B cell (primary cell): ENCODE measurements around the gene FADS1. TPM values are rescaled to one million over a fixed set of nuclear protein-coding genes. Genes with fewer than 3 reads are reported as not detected.

Experiments
- ATAC-seq: fragments of 200-7000 bp; cut with Tn5 transposase; one replicate; pipeline ENCODE4 v1.10.0; 2021; ENCODE audit warnings: low read depth, mild to moderate bottlenecking, moderate number of reproducible peaks, moderate library complexity
- CTCF ChIA-PET: fragments of 350-600 bp; sonication (Branson Sonifier 250); formaldehyde crosslinking; loops from one replicate; lab custom pipeline; 2021; ENCODE audit warnings: antibody characterized with exemption, inconsistent platforms; lab: Charles Lee
- POLR2A ChIA-PET: fragments of 350-600 bp; sonication (Branson Sonifier 250); formaldehyde crosslinking; loops from one replicate; lab custom pipeline; 2021; ENCODE audit warnings: antibody characterized with exemption; lab: Charles Lee
- DNase-seq: peaks from one replicate; pipeline ENCODE4 v3.0.0; 2013
- H2AFZ ChIP-seq: 2 replicates; pipeline ENCODE4 v1.6.1; 2012; ENCODE audit warnings: mild to moderate bottlenecking, low read depth, low read length; ENCODE audit not compliant: insufficient read depth, poor library complexity, severe bottlenecking
- H3K27ac ChIP-seq, 2 donors: 1 replicate in 1 of 2; 2 replicates in 1 of 2; pipeline ENCODE4 v1.5.1; 2012 to 2013; ENCODE audit warnings: low read length in 2 of 2, mild to moderate bottlenecking in 2 of 2, moderate library complexity in 1 of 2
- H3K27me3 ChIP-seq, 4 experiments: fragments of 200-600 bp in 1 of 4; sonication (generic) in 1 of 4; replicated peaks in 1 of 4; 1 replicate in 2 of 4; 2 replicates in 2 of 4; pipeline versions ENCODE4 v1.6.1 to v1.7.0; 2013 to 2016; ENCODE audit warnings: low read length in 3 of 4, mild to moderate bottlenecking in 2 of 4, mixed read lengths in 1 of 4, moderate library complexity in 1 of 4; ENCODE audit not compliant: insufficient read depth in 4 of 4, control insufficient read depth in 3 of 4; ENCODE audit errors: control extremely low read depth in 1 of 4
- H3K36me3 ChIP-seq, 2 experiments: replicated peaks in 1 of 2; 1 replicate in 1 of 2; 2 replicates in 1 of 2; pipeline versions ENCODE4 v1.6.1 to v1.7.1; 2013; ENCODE audit warnings: low read length in 1 of 2; ENCODE audit not compliant: insufficient read depth in 2 of 2, control insufficient read depth in 1 of 2; ENCODE audit errors: control extremely low read depth in 1 of 2, extremely low read depth in 1 of 2
- H3K4me1 ChIP-seq, 2 donors: fragments of 200-600 bp in 1 of 2; sonication (generic) in 1 of 2; 1 replicate in 1 of 2; 2 replicates in 1 of 2; pipeline versions ENCODE4 v1.5.1 to v1.6.1; 2013 to 2017; ENCODE audit warnings: low read length in 2 of 2; ENCODE audit not compliant: control insufficient read depth in 2 of 2, insufficient read depth in 2 of 2
- H3K4me2 ChIP-seq: replicated peaks from 2 replicates; pipeline ENCODE3; 2012; ENCODE audit warnings: mild to moderate bottlenecking, low read depth, low read length; ENCODE audit not compliant: poor library complexity, severe bottlenecking
- H3K4me3 ChIP-seq, 5 experiments: fragments of 200-600 bp in 1 of 5; sonication (generic) in 1 of 5; 1 replicate in 3 of 5; 2 replicates in 2 of 5; pipeline versions ENCODE4 v1.5.1 to v1.7.0; 2011 to 2016; ENCODE audit warnings: low read length in 4 of 5, mild to moderate bottlenecking in 4 of 5, low read depth in 2 of 5, control low read depth in 1 of 5, moderate library complexity in 1 of 5; ENCODE audit not compliant: insufficient read depth in 1 of 5; ENCODE audit errors: control extremely low read depth in 1 of 5, extremely low read depth in 1 of 5
- H3K79me2 ChIP-seq: fragments of 200-600 bp; sonication (generic); one replicate; pipeline ENCODE4 v1.6.0; 2016; ENCODE audit warnings: low read length; ENCODE audit not compliant: control insufficient read depth, insufficient read depth
- H3K9ac ChIP-seq: fragments of 200-600 bp; sonication (generic); 2 replicates; pipeline ENCODE4 v1.6.1; 2017; ENCODE audit warnings: mild to moderate bottlenecking, low read length, moderate library complexity
- H3K9me3 ChIP-seq, 3 donors: one replicate each; pipeline versions ENCODE4 v1.6.1 to v1.7.1; 2013; ENCODE audit warnings: low read length in 2 of 3; ENCODE audit not compliant: control insufficient read depth in 2 of 3, insufficient read depth in 1 of 3; ENCODE audit errors: control extremely low read depth in 1 of 3
- H4K20me1 ChIP-seq: 2 replicates; pipeline ENCODE4 v1.6.0; 2012; ENCODE audit warnings: mild to moderate bottlenecking, low read length; ENCODE audit not compliant: insufficient read depth, control insufficient read depth, poor library complexity, severe bottlenecking
- H3K27ac Mint-ChIP-seq: one replicate; pipeline ENCODE4 v1.8.0; 2021; ENCODE audit warnings: mixed read lengths
- H3K27me3 Mint-ChIP-seq: one replicate; pipeline ENCODE4 v1.8.0; 2021; ENCODE audit warnings: mixed read lengths
- H3K4me1 Mint-ChIP-seq: one replicate; pipeline ENCODE4 v1.8.0; 2021; ENCODE audit warnings: mixed read lengths
- H3K4me3 Mint-ChIP-seq: one replicate; pipeline ENCODE4 v1.8.0; 2021; ENCODE audit warnings: mixed read lengths
- H3K9me3 Mint-ChIP-seq: one replicate; pipeline ENCODE4 v1.8.0; 2022; ENCODE audit warnings: mixed read lengths; ENCODE audit not compliant: insufficient read depth
- CTCF ChIP-seq: fragments of 200-600 bp; IDR thresholded peaks from one replicate; pipeline ENCODE4 v1.8.0; 2022; ENCODE audit warnings: antibody characterized with exemption, mild to moderate bottlenecking
- EZH2 ChIP-seq: IDR thresholded peaks from 2 replicates; pipeline ENCODE4 v1.6.1; 2012; ENCODE audit warnings: borderline replicate concordance, low read depth, mild to moderate bottlenecking, moderate library complexity, low read length; ENCODE audit not compliant: insufficient read depth, poor library complexity, severe bottlenecking
- WGBS: methylation state at CpG from one replicate; pipeline ENCODE4 v1.1.5; 2013; ENCODE audit warnings: missing lambda C conversion rate; ENCODE audit not compliant: insufficient coverage; 5-methylcytosine and 5-hydroxymethylcytosine counted together
- intact Hi-C: fragments of 100-400 bp; cut with micrococcal nuclease; formaldehyde crosslinking; loops from one replicate; pipeline ENCODE4 v1.10.0; 2022
- polyA plus RNA-seq: library from polyadenylated mRNA; depleted of rRNA; stranded (reverse); fragments of >200 nt; gene quantifications from 2 replicates; pipeline ENCODE4 v1.2.3, GENCODE V29; 2012
- total RNA-seq, 2 donors: library from RNA; stranded (reverse); fragments of 120-200 nt in 1 of 2; gene quantifications; 1 replicate in 1 of 2; 2 replicates in 1 of 2; pipeline versions ENCODE4 v1.2.3 to v1.2.4, GENCODE V29; 2013 to 2022

Gene FADS1
- total and polyA plus RNA-seq, 2 donors (not counting 1 experiment from before 2014, with no cell fraction given): 0.39 to 15.6 TPM

- ChIA-PET CTCF (interaction anchor here (1.0 to 1.5 kb wide), 3 partner anchors 36 to 218 kb away, joined by 3 to 4 read pairs (median 3); no protein-coding TSS in a partner anchor), POLR2A (interaction anchor here (0.6 kb wide), 1 partner anchor 145 kb away, joined by 5 read pairs; no protein-coding TSS in a partner anchor)
- Histone ChIP-seq H3K9ac (no peak overlapping the region), H3K4me2 (no peak overlapping the region), H3K36me3 (no peaks in the 10 kb centered on the region), H3K27me3 (no peaks in the 10 kb centered on the region), H3K79me2 (no peaks in the 10 kb centered on the region), H2AFZ (no peak overlapping the region), H3K27ac (no peak overlapping the region), H3K4me1 (no peaks in the 10 kb centered on the region), H3K9me3 (no peaks in the 10 kb centered on the region), H3K4me3 (no peak overlapping the region), H4K20me1 (no peaks in the 10 kb centered on the region)
- 96% methylated on average over 9 of the region's 13 CpGs for WGBS
- Mint-ChIP-seq H3K4me1 (no peaks in the 10 kb centered on the region), H3K9me3 (no peaks in the 10 kb centered on the region), H3K27ac (no peak overlapping the region), H3K4me3 (no peak overlapping the region), H3K27me3 (no peaks in the 10 kb centered on the region)
- intact Hi-C loops: no loop called here
- DNase-seq: no peak
- no peak for ATAC-seq
- TF ChIP-seq EZH2 (no peak), CTCF (no peak)
These were observed 46.8 kb upstream of the FADS1 start for GRCh38 chr11:61863548-61864081.

- Histone ChIP-seq H3K4me3 (no peak overlapping the region), H4K20me1 (no peaks in the 10 kb centered on the region), H3K27me3 (no peaks in the 10 kb centered on the region), H3K9ac (no peak overlapping the region), H3K27ac (no peak overlapping the region), H3K9me3 (no peaks in the 10 kb centered on the region), H3K4me2 (no peak overlapping the region), H3K36me3 (no peaks in the 10 kb centered on the region), H3K4me1 (no peaks in the 10 kb centered on the region), H2AFZ (no peak overlapping the region), H3K79me2 (no peaks in the 10 kb centered on the region)
- no peak for TF ChIP-seq CTCF
- ChIA-PET POLR2A (interaction anchor here (0.6 kb wide), 1 partner anchor 144 kb away, joined by 5 read pairs; no protein-coding TSS in a partner anchor), CTCF (interaction anchor here (0.6 to 1.5 kb wide), 3 partner anchors 219 to 1087 kb away, joined by 3 to 4 read pairs (median 4); no protein-coding TSS in a partner anchor)
- Mint-ChIP-seq H3K4me1 (no peaks in the 10 kb centered on the region), H3K9me3 (no peaks in the 10 kb centered on the region), H3K4me3 (no peak overlapping the region), H3K27me3 (no peaks in the 10 kb centered on the region), H3K27ac (no peak overlapping the region)
- no peak for ATAC-seq
- intact Hi-C loops: no loop called here
- 96% methylated on average over 16 of the region's 18 CpGs for WGBS
- no peak for DNase-seq
These were observed 46.1 kb upstream of the FADS1 start for GRCh38 chr11:61862714-61863547.
